A549 (cell line): ENCODE data around the gene DPEP2NB. TPM values are rescaled to one million over a fixed set of nuclear protein-coding genes. Genes with fewer than 3 reads are reported as not detected.
A peak's percentile ranks its signal among the peaks of the same experiment; 100 is the strongest.

Experiments
- ATAC-seq, 2 experiments: fragments of 200-7000 bp in 1 of 2; fragments of >200 bp in 1 of 2; cut with Nextera tagmentation in 1 of 2; cut with Tn5 transposase in 1 of 2; 3 replicates each; pipeline versions ENCODE4 v1.8.0 to v1.9.1; 2018 to 2020; ENCODE audit warnings: mild to moderate bottlenecking in 1 of 2, moderate library complexity in 1 of 2
- CTCF ChIA-PET: fragments of 300-600 bp; sonication (Branson Sonifier 250); formaldehyde crosslinking; extraction: SDS; loops from one replicate; lab custom pipeline; 2021; ENCODE audit warnings: antibody characterized with exemption, inconsistent platforms; lab: Yijun Ruan, JAX
- POLR2A ChIA-PET: fragments of 350-600 bp; formaldehyde crosslinking; extraction: SDS; loops from one replicate; lab custom pipeline; 2021; ENCODE audit warnings: antibody characterized with exemption, inconsistent platforms; lab: Yijun Ruan, JAX
- DNase-seq, 2 experiments: peaks; one replicate each; pipeline versions ENCODE4 v3.0.0 to v3.0.0-alpha.2; 2011 to 2016; ENCODE audit warnings: low read depth in 1 of 2, low spot score in 1 of 2
- FAIRE-seq: peaks from 2 replicates; lab custom pipeline; 2011; peaks lifted over from hg19 to GRCh38; lab: Jason Lieb, UNC
- H3K27ac ChIP-seq, 2 experiments: fragments of >200 bp; sonication (Bioruptor Twin); formaldehyde crosslinking; 3 replicates each; pipeline ENCODE4 v1.5.1; 2016 to 2017
- H3K4me1 ChIP-seq: fragments of >200 bp; sonication (Bioruptor Twin); formaldehyde crosslinking; 3 replicates; pipeline ENCODE4 v1.6.1; 2016
- H3K4me2 ChIP-seq: fragments of >200 bp; sonication (Bioruptor Twin); formaldehyde crosslinking; 3 replicates; pipeline ENCODE4 v1.6.1; 2016
- H3K4me3 ChIP-seq: fragments of >200 bp; sonication (Bioruptor Twin); formaldehyde crosslinking; 3 replicates; pipeline ENCODE4 v1.5.1; 2016
- H3K9me3 ChIP-seq: fragments of >200 bp; sonication (Bioruptor Twin); formaldehyde crosslinking; 3 replicates; pipeline ENCODE4 v1.6.1; 2016
- ATOH8 ChIP-seq: fragments of 250-450 bp; sonication (Bioruptor Pico); IDR thresholded peaks from 2 replicates; pipeline ENCODE4 v1.5.0; 2020; ENCODE audit warnings: low read depth, mild to moderate bottlenecking, moderate library complexity
- BCL3 ChIP-seq: fragments of >200 bp; sonication (Bioruptor Twin); formaldehyde crosslinking; IDR thresholded peaks from 3 replicates; pipeline ENCODE4 v1.6.1; 2016
- BHLHE40 ChIP-seq: IDR thresholded peaks from 2 replicates; pipeline ENCODE4 v1.6.1; 2012; ENCODE audit warnings: low read depth, low read length, inconsistent platforms
- CBX8 ChIP-seq: fragments of 200-600 bp; sonication (generic); IDR thresholded peaks from 2 replicates; pipeline ENCODE4 v1.6.1; 2016
- CEBPB ChIP-seq, 2 experiments: fragments of >200 bp in 1 of 2; sonication (Bioruptor Twin) in 1 of 2; formaldehyde crosslinking in 1 of 2; IDR thresholded peaks; 2 replicates each; pipeline ENCODE4 v1.6.1; 2012 to 2016
- EHMT2 ChIP-seq: fragments of 200-600 bp; sonication (generic); IDR thresholded peaks from 2 replicates; pipeline ENCODE4 v1.6.1; 2016; ENCODE audit warnings: antibody characterized with exemption, low read depth, mild to moderate bottlenecking, moderate library complexity
- EP300 ChIP-seq, 2 experiments: fragments of >200 bp; sonication (Bioruptor Twin); formaldehyde crosslinking; IDR thresholded peaks; 2 replicates in 1 of 2; 3 replicates in 1 of 2; pipeline ENCODE4 v1.6.1; 2016 to 2017
- ESRRA ChIP-seq: fragments of 150-350 bp; IDR thresholded peaks from 2 replicates; pipeline ENCODE4 v1.6.1; 2014; ENCODE audit warnings: mild to moderate bottlenecking, low read length, borderline replicate concordance
- FOSB ChIP-seq: fragments of 250-450 bp; sonication (Bioruptor Pico); IDR thresholded peaks from 2 replicates; pipeline ENCODE4 v1.5.0; 2020; ENCODE audit warnings: mild to moderate bottlenecking, moderate library complexity
- FOXS1 ChIP-seq: fragments of 250-450 bp; sonication (Bioruptor Pico); IDR thresholded peaks from 2 replicates; pipeline ENCODE4 v1.5.0; 2020; ENCODE audit warnings: mild to moderate bottlenecking, moderate library complexity
- GATA3 ChIP-seq: IDR thresholded peaks from 2 replicates; pipeline ENCODE4 v1.6.1; 2012; ENCODE audit warnings: borderline replicate concordance
- HOXA7 ChIP-seq: fragments of 250-450 bp; sonication (Bioruptor Pico); IDR thresholded peaks from 2 replicates; pipeline ENCODE4 v1.5.0; 2020; ENCODE audit warnings: mild to moderate bottlenecking, moderate library complexity
- HOXB13 ChIP-seq: fragments of 250-450 bp; sonication (Bioruptor Pico); IDR thresholded peaks from 2 replicates; pipeline ENCODE4 v1.5.0; 2020; ENCODE audit warnings: low read depth, mild to moderate bottlenecking, moderate library complexity
- HOXB5 ChIP-seq: fragments of 250-450 bp; sonication (Bioruptor Pico); IDR thresholded peaks from 2 replicates; pipeline ENCODE4 v1.5.0; 2020; ENCODE audit warnings: mild to moderate bottlenecking, moderate library complexity
- JUN ChIP-seq, 2 experiments: fragments of >200 bp; sonication (Bioruptor Twin); formaldehyde crosslinking; IDR thresholded peaks; 2 replicates in 1 of 2; 3 replicates in 1 of 2; pipeline ENCODE4 v1.6.1; 2016 to 2017
- KDM1A ChIP-seq: fragments of 200-600 bp; sonication (generic); IDR thresholded peaks from 2 replicates; pipeline ENCODE4 v1.6.1; 2016; ENCODE audit warnings: low read depth, mild to moderate bottlenecking
- MAZ ChIP-seq: fragments of 150-350 bp; IDR thresholded peaks from 2 replicates; pipeline ENCODE4 v1.6.1; 2014; ENCODE audit warnings: antibody characterized with exemption, low read depth, low read length, borderline replicate concordance
- MYC ChIP-seq: IDR thresholded peaks from 2 replicates; pipeline ENCODE4 v1.6.1; 2012; ENCODE audit warnings: mild to moderate bottlenecking, inconsistent platforms, low read length, improper control_type of control experiment, borderline replicate concordance
- NFE2L2 ChIP-seq: fragments of 150-350 bp; conservative IDR thresholded peaks from 2 replicates; pipeline ENCODE4 v1.6.1; 2014; ENCODE audit warnings: low read length
- NPAS2 ChIP-seq: fragments of 250-450 bp; sonication (Bioruptor Pico); IDR thresholded peaks from 2 replicates; pipeline ENCODE4 v1.8.0; 2022; ENCODE audit warnings: mild to moderate bottlenecking, moderate library complexity, borderline replicate concordance
- RAD21 ChIP-seq, 2 experiments: fragments of >200 bp in 1 of 2; sonication (Bioruptor Twin) in 1 of 2; formaldehyde crosslinking in 1 of 2; IDR thresholded peaks in 1 of 2; conservative IDR thresholded peaks in 1 of 2; 2 replicates in 1 of 2; 3 replicates in 1 of 2; pipeline ENCODE4 v1.6.1; 2012 to 2018; ENCODE audit warnings: inconsistent platforms in 1 of 2
- RNF2 ChIP-seq: fragments of 200-600 bp; sonication (generic); IDR thresholded peaks from 2 replicates; pipeline ENCODE4 v1.6.1; 2016; ENCODE audit warnings: low read depth, mild to moderate bottlenecking, antibody characterized with exemption, moderate library complexity, borderline replicate concordance
- SMC3 ChIP-seq: fragments of >200 bp; sonication (Bioruptor Twin); formaldehyde crosslinking; IDR thresholded peaks from 3 replicates; pipeline ENCODE4 v1.6.1; 2018; ENCODE audit warnings: inconsistent platforms
- TFCP2L1 ChIP-seq: fragments of 250-450 bp; sonication (Bioruptor Pico); IDR thresholded peaks from 2 replicates; pipeline ENCODE4 v1.5.0; 2021; ENCODE audit warnings: mild to moderate bottlenecking
- ZC3H11A ChIP-seq: fragments of 450-650 bp; IDR thresholded peaks from 2 replicates; pipeline ENCODE4 v1.6.1; 2014; ENCODE audit warnings: antibody characterized with exemption, mild to moderate bottlenecking
- ZNF302 ChIP-seq: fragments of 250-450 bp; sonication (Bioruptor Pico); IDR thresholded peaks from 2 replicates; pipeline ENCODE4 v1.9.0; 2021; ENCODE audit warnings: inconsistent platforms, mild to moderate bottlenecking, moderate library complexity
- WGBS: methylation state at CpG from one replicate; pipeline ENCODE4 v1.1.6; 2017; ENCODE audit errors: missing lambda C conversion rate; 5-methylcytosine and 5-hydroxymethylcytosine counted together
- polyA plus RNA-seq, 4 experiments: library from polyadenylated mRNA; depleted of rRNA in 3 of 4; stranded (reverse); fragments of >200 nt; fragmentation: RNase III in 1 of 4; extraction: RNeasy Plus Mini Kit Qiagen cat#74134 plus additional on column Dnase treatment in 1 of 4; gene quantifications; 2 replicates in 3 of 4; 3 replicates in 1 of 4; pipeline ENCODE4 v1.2.3, GENCODE V29; 2011 to 2017
- TF ChIP-seq, protein P1 (sequence below): fragments of >200 bp; sonication (Bioruptor Twin); formaldehyde crosslinking; IDR thresholded peaks from 3 replicates; pipeline ENCODE4 v1.5.1; 2016
- TF ChIP-seq, protein P2 (sequence below): IDR thresholded peaks from 2 replicates; pipeline ENCODE4 v1.6.1; 2012

Gene DPEP2NB
- polyA plus RNA-seq, 2 of the 4 experiments (the other 2 are of a cell fraction), result not detected

DNA sequence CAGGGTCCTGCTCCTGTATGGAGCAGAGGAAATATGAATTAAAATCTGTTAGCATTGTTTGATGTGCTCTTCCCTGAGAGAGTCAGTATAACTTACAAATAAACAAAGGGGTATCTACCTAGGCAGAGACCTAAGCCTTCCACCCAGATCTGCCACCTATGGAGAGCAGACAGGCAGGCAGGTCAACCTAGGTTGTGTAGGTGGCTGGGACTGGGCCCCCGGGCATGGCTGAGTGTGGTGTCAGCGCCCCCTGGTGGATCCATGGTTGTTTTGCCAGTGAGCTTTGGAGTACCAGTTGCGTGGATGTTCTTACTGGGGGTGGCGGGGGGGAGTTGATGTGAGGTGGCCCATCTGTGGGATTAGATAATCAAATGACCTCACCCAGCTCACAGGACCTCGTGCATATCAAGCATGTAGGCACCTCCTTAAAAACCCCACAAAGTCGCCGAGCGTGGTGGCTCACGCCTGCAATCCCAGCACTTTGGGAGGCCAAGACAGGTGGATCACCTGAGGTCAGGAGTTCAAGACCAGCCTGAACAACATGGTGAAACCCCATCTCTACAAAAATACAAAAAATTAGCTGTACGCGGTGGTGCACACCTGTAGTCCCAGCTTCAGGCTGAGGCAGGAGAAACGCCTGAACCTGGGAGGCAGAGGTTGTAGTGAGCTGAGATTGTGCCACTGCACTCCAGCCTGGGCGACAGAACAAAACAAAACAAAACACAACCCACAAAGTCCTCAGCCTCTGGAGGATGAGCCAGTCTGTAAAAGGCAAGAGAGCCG, 25.0 kb upstream of the DPEP2NB start:
- ATAC-seq (peak; percentile 100), DNase-seq (peak; percentile 76 to 80), FAIRE-seq (no peak)
- TF ChIP-seq ATOH8 (no peak), RAD21 (conservative IDR thresholded peaks at IDR 0.05 in 1 of 2, IDR thresholded peaks at IDR 0.05 in 1 of 2) (peak; percentile 77 to 88), GATA3 (no peak), FOSB (CRISPR knock-in tag) (no peak), SMC3 (peak; percentile 64)
- TF ChIP-seq, protein P1, sequence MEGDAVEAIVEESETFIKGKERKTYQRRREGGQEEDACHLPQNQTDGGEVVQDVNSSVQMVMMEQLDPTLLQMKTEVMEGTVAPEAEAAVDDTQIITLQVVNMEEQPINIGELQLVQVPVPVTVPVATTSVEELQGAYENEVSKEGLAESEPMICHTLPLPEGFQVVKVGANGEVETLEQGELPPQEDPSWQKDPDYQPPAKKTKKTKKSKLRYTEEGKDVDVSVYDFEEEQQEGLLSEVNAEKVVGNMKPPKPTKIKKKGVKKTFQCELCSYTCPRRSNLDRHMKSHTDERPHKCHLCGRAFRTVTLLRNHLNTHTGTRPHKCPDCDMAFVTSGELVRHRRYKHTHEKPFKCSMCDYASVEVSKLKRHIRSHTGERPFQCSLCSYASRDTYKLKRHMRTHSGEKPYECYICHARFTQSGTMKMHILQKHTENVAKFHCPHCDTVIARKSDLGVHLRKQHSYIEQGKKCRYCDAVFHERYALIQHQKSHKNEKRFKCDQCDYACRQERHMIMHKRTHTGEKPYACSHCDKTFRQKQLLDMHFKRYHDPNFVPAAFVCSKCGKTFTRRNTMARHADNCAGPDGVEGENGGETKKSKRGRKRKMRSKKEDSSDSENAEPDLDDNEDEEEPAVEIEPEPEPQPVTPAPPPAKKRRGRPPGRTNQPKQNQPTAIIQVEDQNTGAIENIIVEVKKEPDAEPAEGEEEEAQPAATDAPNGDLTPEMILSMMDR, result peak; percentile 74
- ChIA-PET CTCF (interaction anchor here (0.5 to 3.8 kb wide), 37 partner anchors 9 to 555 kb away, joined by 3 to 21 read pairs (median 5); partner anchors contain the start of genes DDX28, DUS2 and NFATC3), POLR2A (interaction anchor here (0.6 kb wide), 5 partner anchors 12 to 929 kb away, joined by 3 to 8 read pairs (median 5); no protein-coding TSS in a partner anchor)
- WGBS, result 91% methylated on average over 9 of the region's 14 CpGs
- Histone ChIP-seq H3K4me1 (no peaks in the 10 kb centered on the region), H3K9me3 (no peaks in the 10 kb centered on the region), H3K27ac (no peak overlapping the region), H3K4me3 (no peak overlapping the region), H3K4me2 (no peak overlapping the region)

DNA sequence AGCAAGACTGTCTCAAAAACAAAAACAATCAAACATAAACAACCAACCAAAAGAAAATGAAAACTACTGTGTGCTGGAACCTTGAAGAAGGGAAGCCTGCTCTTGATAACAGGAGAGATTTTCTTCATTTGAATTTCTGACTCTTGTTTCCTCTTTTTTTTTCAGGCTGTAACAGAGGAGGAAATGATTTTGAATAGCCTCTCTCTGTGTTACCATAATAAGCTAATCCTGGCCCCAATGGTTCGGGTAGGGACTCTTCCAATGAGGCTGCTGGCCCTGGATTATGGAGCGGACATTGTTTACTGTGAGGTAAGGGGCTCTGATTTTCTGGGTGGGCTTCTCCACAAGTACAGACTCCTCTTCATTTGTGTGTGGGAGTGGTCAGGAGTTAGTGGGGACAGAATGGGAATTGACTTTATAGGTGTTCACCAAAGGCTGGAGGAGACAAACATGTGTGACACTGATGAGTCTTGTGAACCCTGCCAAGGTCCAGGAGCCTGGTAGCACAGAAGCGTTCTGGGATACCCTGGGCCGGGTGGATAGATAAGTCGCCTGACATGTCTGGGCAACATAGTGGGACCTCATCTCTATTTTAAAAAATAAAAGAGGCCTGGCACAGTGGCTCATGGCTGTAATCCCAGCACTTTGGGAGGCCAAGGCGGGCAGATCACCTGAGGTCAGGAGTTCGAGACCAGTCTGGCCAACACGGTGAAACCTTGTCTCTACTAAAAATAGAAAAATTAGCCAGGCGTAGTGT, 22.3 kb upstream of the DPEP2NB start:
- CTCF ChIA-PET, result interaction anchor here (0.7 to 1.6 kb wide), 5 partner anchors 9 to 54 kb away, joined by 3 to 5 read pairs (median 3); no protein-coding TSS in a partner anchor
- H3K27ac ChIP-seq, result no peak overlapping the region
- no peak overlapping the region for H3K4me3 ChIP-seq
- no peaks in the 10 kb centered on the region for H3K9me3 ChIP-seq
- FAIRE-seq, result no peak
- no peak for ATAC-seq
- POLR2A ChIA-PET, result no interaction called here
- no peak overlapping the region for H3K4me2 ChIP-seq
- no peak for DNase-seq
- H3K4me1 ChIP-seq, result no peaks in the 10 kb centered on the region
- no peak for TF ChIP-seq ZC3H11A
- TF ChIP-seq FOSB (CRISPR knock-in tag), result no peak
- no peak for TF ChIP-seq JUN (IDR thresholded peaks at IDR 0.05)
- TF ChIP-seq FOXS1, result no peak
- no peak for TF ChIP-seq ESRRA
- 94% methylated on average over 9 of the region's 9 CpGs for WGBS

DNA sequence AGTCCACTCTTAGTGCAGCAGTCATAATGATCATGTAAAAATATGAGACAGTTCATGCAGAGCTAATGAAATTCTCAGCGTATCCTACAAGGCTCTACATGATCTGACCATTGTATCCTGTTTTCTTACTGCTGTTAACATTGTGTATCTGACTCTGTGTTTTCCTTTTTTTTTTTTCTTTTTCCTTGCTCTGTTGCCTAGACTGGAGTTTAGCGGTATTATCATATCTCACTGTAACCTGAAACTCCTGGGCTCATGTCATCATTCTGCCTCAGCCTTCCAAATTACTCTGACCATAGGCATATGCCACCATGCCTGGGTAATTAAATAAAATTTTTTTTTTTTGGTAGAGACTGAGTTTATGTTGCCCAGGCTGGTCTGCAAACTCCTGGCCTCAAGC, 19.5 kb upstream of the DPEP2NB start:
- Histone ChIP-seq H3K27ac (no peak overlapping the region), H3K4me2 (no peak overlapping the region), H3K4me3 (no peak overlapping the region), H3K9me3 (no peaks in the 10 kb centered on the region), H3K4me1 (no peaks in the 10 kb centered on the region)
- FAIRE-seq (no peak), DNase-seq (no peak), ATAC-seq (no peak)
- ChIA-PET CTCF (interaction anchor here (1.0 to 1.4 kb wide), 3 partner anchors 8 to 219 kb away, joined by 3 to 4 read pairs (median 3); no protein-coding TSS in a partner anchor), POLR2A (no interaction called here)
- 90% methylated on average over 2 of the region's 2 CpGs for WGBS
- TF ChIP-seq RNF2, result no peak
- TF ChIP-seq NPAS2 (CRISPR knock-in tag), result no peak
- TF ChIP-seq KDM1A, result no peak
- TF ChIP-seq ZNF302 (CRISPR knock-in tag), result no peak
- TF ChIP-seq HOXB5 (CRISPR knock-in tag), result no peak
- TF ChIP-seq CBX8, result no peak
- TF ChIP-seq, protein P2, sequence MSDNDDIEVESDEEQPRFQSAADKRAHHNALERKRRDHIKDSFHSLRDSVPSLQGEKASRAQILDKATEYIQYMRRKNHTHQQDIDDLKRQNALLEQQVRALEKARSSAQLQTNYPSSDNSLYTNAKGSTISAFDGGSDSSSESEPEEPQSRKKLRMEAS, result no peak
- TF ChIP-seq BHLHE40, result no peak
- TF ChIP-seq TFCP2L1, result no peak
- no peak for TF ChIP-seq NFE2L2
- TF ChIP-seq MAZ, result no peak
- TF ChIP-seq EHMT2, result no peak
- no peak for TF ChIP-seq HOXB13 (CRISPR knock-in tag)
- TF ChIP-seq HOXA7 (CRISPR knock-in tag), result no peak
- no peak for TF ChIP-seq EP300 (IDR thresholded peaks at IDR 0.05)
- TF ChIP-seq MYC, result no peak
- no peak for TF ChIP-seq BCL3
- no peak for TF ChIP-seq RAD21 (conservative IDR thresholded peaks at IDR 0.05 in 1 of 2, IDR thresholded peaks at IDR 0.05 in 1 of 2)
- no peak for TF ChIP-seq CEBPB (IDR thresholded peaks at IDR 0.05)
